ENCODE measurements around the gene CTPS1. TPM values are rescaled to one million over a fixed set of nuclear protein-coding genes. Genes with fewer than 3 reads are reported as not detected.

Gene CTPS1
- total RNA-seq, 1 experiment from 2014 or later: 66.4 TPM

GRCh38 chr1:41010345-41010744, 30.8 kb downstream of the CTPS1 start (continued):
- TF ChIP-seq JUND (IDR thresholded peaks at IDR 0.05): no peak

GRCh38 chr1:41013024-41013423, 33.5 kb downstream of the CTPS1 start:
- no peak overlapping the region for H3K4me3 ChIP-seq (replicated peaks in 1 of 2; ENCODE audit: low read depth in 1 of 2, low read length in 2 of 2)
- H4K20me1 ChIP-seq (ENCODE audit: insufficient read depth): peaks cover 1% of the 10 kb centered on the region; the same call in 1 of the 2 replicates
- intact Hi-C loops (cut with micrococcal nuclease): no loop called here
- RAD21 ChIA-PET (ENCODE audit: low non-redundant PET in 1 of 2, low total read pairs in 2 of 2, uncharacterized antibody in 2 of 2, unreplicated experiment in 2 of 2): no interaction called here
- no peaks in the 10 kb centered on the region for H3K9me3 ChIP-seq (ENCODE audit: control insufficient read depth in 1 of 2, insufficient read depth in 1 of 2, low read depth in 1 of 2, low read length in 2 of 2)
- no TSS peak for BruUV-seq (replicated peaks)
- no peak overlapping the region for H3K9ac ChIP-seq (ENCODE audit: low read length)
- POLR2A ChIA-PET: interaction anchor here (1.2 kb wide), 1 partner anchor 33 kb away, joined by 3 read pairs; the partner anchor contains the start of gene CTPS1
- H3K79me2 ChIP-seq (ENCODE audit: insufficient read depth, low read length): peaks cover 32% of the 10 kb centered on the region; the same call in 1 of the 2 replicates
- H2AFZ ChIP-seq (ENCODE audit: low read depth, low read length, poor library complexity, severe bottlenecking): no peak overlapping the region
- no peak overlapping the region for H3K27ac ChIP-seq (ENCODE audit: low read depth, low read length)
- DNase-seq (ENCODE audit: low read depth, low spot score) (no peak), ATAC-seq (no peak)
- no peaks in the 10 kb centered on the region for H3K4me1 ChIP-seq (ENCODE audit: control insufficient read depth in 1 of 2, insufficient read depth in 2 of 2, low read length in 2 of 2)
- no peaks in the 10 kb centered on the region for H3K9me2 ChIP-seq (ENCODE audit: insufficient read depth)
- H3K27me3 ChIP-seq (ENCODE audit: insufficient read depth, low read length): no peaks in the 10 kb centered on the region
- CTCF ChIA-PET: no interaction called here
- TF ChIP-seq JUND (IDR thresholded peaks at IDR 0.05): no peak
- no peak for TF ChIP-seq SP1 (IDR thresholded peaks at IDR 0.05; ENCODE audit: low read depth)
- TF ChIP-seq, protein P1, sequence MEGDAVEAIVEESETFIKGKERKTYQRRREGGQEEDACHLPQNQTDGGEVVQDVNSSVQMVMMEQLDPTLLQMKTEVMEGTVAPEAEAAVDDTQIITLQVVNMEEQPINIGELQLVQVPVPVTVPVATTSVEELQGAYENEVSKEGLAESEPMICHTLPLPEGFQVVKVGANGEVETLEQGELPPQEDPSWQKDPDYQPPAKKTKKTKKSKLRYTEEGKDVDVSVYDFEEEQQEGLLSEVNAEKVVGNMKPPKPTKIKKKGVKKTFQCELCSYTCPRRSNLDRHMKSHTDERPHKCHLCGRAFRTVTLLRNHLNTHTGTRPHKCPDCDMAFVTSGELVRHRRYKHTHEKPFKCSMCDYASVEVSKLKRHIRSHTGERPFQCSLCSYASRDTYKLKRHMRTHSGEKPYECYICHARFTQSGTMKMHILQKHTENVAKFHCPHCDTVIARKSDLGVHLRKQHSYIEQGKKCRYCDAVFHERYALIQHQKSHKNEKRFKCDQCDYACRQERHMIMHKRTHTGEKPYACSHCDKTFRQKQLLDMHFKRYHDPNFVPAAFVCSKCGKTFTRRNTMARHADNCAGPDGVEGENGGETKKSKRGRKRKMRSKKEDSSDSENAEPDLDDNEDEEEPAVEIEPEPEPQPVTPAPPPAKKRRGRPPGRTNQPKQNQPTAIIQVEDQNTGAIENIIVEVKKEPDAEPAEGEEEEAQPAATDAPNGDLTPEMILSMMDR (IDR thresholded peaks at IDR 0.05 in 2 of 3, conservative IDR thresholded peaks at IDR 0.05 in 1 of 3; ENCODE audit: borderline replicate concordance in 1 of 3, insufficient read depth in 1 of 3, low read depth in 2 of 3, low read length in 2 of 3): no peak
- TF ChIP-seq EZH2 (IDR thresholded peaks at IDR 0.05): no peak
- no peak for TF ChIP-seq ZBTB33 (IDR thresholded peaks at IDR 0.05; ENCODE audit: extremely low read depth, insufficient replicate concordance, low read length)
- TF ChIP-seq TCF7L2 (IDR thresholded peaks at IDR 0.05; ENCODE audit: borderline replicate concordance, extremely low read depth, insufficient read depth, insufficient read length): no peak
- TF ChIP-seq POLR2AphosphoS5 (IDR thresholded peaks at IDR 0.05; ENCODE audit: low read depth, low read length): no peak
- no peak for TF ChIP-seq ELF1 (IDR thresholded peaks at IDR 0.05; ENCODE audit: borderline replicate concordance, low read depth)
- no peak for TF ChIP-seq ZFX (IDR thresholded peaks at IDR 0.05)
- no peak for TF ChIP-seq CEBPB (IDR thresholded peaks at IDR 0.05; ENCODE audit: low read depth)
- no peak for TF ChIP-seq CBX3 (IDR thresholded peaks at IDR 0.05; ENCODE audit: low read depth)
- TF ChIP-seq EGR1 (IDR thresholded peaks at IDR 0.05; ENCODE audit: low read depth): no peak
- no peak for TF ChIP-seq SRF (IDR thresholded peaks at IDR 0.05; ENCODE audit: low read depth)
- no peak for TF ChIP-seq MAX (IDR thresholded peaks at IDR 0.05)
- TF ChIP-seq EZH2phosphoT487 (IDR thresholded peaks at IDR 0.05; ENCODE audit: borderline replicate concordance): no peak
- no peak for TF ChIP-seq YY1 (IDR thresholded peaks at IDR 0.05; ENCODE audit: extremely low read depth, insufficient replicate concordance, low read depth, low read length)
- no peak overlapping the region for H3K4me2 ChIP-seq (ENCODE audit: low read length)
- H3K36me3 ChIP-seq (ENCODE audit: control insufficient read depth in 1 of 2, insufficient read depth in 2 of 2, low read length in 2 of 2): peaks cover 47 to 69% of the 10 kb centered on the region in 2 experiments
